Stimulated activated CD4-positive, alpha-beta T cell treated with anti-CD3 and anti-CD28 coated beads, Interleukin-15, amount 100 ng/mL, for 24 hours (primary cell): Measurements from ENCODE around the gene DOCK10.
A peak's percentile ranks its signal among the peaks of the same experiment; 100 is the strongest.

Experiments
- DNase-seq: peaks from one replicate; pipeline ENCODE4 v3.0.0-alpha.2; 2020

The DOCK10 gene

DNA sequence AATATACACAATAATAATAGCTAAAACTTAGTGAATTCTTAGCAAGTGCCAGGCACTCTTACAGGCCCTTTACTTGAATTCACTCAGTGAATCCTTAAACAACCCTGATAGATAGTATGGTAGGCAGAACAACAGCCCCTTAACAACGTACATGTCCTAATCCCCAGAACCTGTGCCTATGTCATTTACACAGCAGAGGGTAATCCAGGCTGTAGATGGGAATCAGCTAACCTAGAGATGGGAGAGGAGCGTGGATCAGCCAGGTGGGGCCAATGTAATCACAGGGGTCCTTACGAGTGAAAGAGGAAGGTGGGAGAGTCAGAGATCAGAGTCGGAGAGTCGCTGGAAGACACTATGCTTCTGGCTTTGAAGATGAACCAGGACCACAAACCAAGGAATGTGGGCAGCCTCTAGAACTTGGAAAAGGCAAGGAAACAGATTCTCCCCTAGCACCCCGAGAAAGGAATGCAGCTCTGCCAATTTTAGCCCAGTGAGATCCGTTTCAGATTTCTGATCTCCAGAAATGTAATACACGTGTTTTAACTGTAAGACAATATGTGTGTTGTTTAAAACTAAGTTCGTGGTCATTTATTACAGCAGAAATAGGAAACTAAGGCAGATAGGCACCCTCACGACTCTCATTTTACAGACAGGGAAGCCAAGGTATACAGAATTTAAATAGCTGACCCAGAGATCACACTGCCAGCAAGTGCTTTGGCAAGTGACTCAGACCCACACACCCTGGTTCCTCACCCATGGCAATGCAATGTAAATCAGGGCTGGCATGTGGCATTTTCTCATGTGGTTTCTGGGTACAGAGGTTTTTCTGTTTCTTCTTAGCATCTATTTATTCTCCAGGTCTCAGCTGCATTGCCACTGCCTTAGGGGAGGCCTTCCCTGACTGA is 68.9 kb downstream of the DOCK10 start:
- DNase-seq: no peak

GRCh38 chr2:224971214-224971613 is 71.1 kb downstream of the DOCK10 start:
- DNase-seq: peak; percentile 30

DNA sequence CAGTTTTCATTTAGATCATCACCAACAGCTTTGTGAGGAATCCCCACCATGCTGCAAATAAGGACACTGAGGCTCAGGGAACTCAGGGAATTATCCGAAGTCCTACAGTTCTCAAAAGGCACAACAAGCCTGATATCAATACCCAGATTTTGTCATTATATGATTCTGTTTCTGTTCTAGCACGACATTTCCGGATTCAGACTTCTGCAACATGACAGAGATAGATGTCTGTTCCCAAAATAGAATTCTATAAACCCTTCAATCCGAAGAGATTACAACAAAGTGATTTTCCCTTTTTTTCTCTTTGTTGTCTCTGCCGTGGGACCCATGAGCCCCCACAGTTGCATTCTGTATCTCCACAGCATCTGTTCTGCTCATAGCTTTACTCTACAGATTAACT is 72.0 kb downstream of the DOCK10 start:
- DNase-seq: no peak

DNA sequence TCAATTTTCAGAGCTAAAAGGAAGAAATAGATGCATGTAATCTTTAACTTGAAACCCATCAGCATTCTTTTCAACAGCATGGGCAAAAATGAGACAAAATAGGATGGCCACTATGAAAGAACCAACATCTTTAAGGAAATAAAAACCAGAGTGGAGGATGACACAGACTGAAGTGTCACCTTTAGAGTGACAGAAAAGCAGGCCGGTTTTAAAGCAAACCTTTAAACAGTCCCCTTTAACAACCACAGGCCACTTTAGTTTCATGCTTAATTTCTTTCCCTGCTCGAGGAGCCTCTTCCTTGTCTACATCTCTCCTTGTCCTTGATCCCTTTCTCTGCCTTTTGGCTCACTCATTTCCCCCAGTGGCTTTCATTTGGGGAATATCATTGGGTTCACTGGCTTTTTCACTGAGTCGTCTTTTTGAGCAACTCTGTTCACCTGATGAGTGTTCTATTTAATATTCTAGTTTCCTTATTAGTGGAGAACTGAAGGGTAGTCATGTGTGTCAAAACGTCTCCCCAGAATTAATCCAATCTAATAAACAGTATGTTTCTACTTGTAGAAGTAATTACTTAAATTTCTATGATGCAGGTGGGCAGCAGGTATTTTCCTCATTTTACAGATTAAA is 72.5 kb downstream of the DOCK10 start:
- DNase-seq: no peak

DNA sequence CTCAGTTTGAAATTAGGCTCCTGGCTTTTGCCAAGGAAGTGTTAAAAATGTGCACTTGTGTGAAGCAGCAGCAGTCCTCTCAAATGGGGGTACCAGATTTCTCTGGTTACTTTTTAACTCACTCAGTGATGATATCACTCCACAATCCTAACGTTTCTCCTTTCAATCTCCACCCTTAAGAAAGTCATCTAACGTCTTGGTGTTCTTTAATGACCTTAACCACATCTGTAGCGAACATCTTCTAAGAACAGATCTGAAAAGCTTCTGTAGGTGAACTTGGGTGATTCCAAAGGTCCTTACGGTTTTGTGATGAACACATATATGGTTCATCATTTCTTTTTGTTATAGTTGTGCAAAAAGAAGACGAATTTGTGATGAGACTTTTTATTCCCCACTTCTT is 73.2 kb downstream of the DOCK10 start:
- no peak for DNase-seq

DNA sequence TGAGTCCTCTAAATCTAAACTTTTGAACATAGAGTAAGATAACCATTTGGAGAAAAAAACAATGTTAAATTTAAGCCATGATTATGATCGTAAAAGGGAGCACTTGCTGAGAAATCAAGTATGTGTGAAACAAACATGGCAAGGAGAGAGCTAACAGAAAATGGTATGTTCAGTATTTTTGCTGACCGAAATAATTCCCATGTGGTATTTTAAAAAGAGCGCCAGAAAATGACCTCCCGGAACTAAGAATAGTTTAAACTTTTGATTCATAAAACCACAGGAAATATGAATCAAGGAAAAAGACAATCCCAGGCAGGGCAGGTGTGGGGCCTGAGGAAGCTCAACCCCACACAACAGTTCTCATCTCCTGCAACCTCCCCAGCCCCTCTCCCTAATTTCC is 74.2 kb downstream of the DOCK10 start:
- no peak for DNase-seq

DNA sequence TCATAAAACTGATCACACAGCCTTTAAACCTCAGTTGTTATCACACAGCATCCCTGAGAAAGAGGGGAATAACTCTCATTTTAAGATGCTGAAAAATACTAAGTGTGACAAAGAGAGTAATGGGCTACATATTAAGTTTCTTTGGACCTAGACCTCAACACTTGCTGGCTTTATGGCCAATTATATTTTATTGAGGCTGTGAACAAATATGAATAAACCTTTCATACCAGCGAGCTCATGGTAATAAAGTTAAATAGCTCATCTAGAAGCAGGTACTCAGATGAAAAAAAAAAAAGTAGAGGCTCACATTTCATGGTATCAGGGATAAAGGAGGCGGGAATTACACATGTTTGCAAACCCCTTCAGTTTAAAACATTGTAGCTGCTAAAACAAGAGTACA is 75.7 kb downstream of the DOCK10 start:
- no peak for DNase-seq

DNA sequence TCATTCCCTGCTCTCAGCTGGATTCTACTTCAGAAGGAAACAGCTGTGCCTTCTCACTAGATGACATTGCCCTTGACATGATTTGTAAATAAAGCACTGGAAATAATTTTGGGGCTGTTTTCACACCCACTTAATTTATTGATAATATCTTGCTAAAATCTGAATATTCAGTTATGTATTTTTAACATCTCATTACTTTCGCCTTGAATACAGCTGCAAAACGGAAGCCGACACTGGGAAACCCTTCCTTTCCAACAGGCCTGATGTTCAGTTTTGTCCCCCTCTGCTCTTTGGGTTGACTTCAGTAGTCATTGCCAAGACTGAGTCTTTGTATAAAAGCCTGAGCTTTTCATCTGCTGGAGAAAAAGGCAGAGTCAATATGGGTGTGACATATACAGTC is 82.7 kb downstream of the DOCK10 start:
- no peak for DNase-seq

DNA sequence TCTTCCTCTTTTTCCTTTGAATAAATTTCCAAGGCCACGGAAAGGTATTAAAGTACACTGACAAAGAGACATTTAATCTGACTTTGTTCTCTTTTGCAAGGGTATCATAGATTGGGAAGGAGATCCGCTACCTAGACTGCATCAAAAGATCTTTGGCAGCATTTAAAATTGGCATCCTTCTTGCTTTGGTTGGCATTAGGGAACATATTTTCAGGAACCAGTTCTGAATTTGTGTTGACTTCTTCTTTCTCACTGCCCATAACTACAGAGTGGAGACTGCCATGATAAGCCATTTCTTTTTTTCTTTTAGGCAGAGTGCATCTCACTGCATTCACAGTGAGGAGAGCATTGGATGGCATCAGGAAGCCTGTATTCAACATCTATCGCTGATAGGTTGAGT is 83.4 kb downstream of the DOCK10 start:
- no peak for DNase-seq

GRCh38 chr2:224958462-224958857 is 83.8 kb downstream of the DOCK10 start:
- no peak for DNase-seq

DNA sequence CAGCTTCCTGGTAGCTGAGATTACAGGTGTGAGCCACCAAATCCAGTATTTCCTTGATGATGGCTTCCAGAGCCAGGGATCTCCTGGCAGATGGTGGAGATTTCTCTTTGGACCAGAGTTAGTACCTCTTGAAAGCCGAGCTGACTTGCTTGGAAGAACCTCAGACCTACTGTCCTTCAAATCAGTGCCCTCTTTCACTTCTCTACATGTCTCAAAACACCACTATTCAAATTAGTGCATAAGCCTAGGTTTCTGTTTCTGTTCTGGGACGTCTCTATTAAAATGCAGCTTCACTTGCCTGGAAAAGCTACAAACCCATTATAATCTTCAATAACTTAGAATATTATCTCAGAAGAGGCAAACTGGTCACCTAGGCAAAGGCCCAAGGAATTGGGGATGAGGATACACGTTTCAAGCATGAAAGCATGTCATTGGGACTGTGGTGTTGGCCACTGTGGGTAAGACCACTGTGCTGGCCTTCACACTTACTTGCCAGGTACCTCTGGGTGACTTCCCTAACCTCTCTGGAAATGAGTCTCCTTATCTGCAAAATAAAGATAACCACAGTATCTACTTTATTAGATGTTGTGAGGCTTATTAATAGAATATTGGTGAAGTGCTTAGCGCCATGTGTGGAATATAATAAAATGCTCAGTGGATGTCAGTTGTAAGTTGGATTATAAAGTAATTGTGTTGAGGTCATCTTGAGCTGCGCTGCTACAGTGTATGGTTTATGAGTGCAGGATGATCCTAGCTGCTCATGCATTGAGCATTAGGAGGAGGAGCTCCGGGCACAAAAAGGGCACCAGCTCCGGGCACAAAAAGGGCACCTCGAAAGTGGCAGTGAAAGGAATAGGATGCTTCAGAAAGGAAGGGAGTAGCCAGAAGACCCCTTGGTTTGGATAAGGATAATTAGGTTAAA is 84.5 kb downstream of the DOCK10 start:
- DNase-seq: no peak

- no peak for DNase-seq
These were observed 85.6 kb downstream of the DOCK10 start for GRCh38 chr2:224956706-224957105.

DNA sequence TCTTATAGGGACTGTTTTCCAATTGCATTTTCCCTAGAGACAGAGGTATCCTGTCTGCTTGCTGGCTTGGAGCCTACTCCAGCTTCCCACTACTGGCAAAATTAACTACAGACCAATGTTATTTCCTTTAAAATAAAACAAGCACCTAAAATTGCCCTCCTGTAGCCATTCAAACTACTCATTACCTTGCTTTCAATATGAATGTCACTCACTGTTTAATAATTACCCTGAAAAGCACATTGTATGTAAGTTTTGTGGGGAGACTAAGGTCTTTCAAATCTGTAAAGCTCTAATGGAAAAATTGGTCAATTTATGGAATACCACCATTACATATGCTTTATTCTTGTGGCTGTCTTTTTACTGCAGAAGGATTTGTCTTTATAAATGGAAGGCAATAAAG is 87.3 kb downstream of the DOCK10 start:
- DNase-seq: no peak

GRCh38 chr2:224952936-224953657 is 89.2 kb downstream of the DOCK10 start:
- DNase-seq: no peak

- DNase-seq: peak; percentile 37
These were observed 90.4 kb downstream of the DOCK10 start for GRCh38 chr2:224951723-224952481.

DNA sequence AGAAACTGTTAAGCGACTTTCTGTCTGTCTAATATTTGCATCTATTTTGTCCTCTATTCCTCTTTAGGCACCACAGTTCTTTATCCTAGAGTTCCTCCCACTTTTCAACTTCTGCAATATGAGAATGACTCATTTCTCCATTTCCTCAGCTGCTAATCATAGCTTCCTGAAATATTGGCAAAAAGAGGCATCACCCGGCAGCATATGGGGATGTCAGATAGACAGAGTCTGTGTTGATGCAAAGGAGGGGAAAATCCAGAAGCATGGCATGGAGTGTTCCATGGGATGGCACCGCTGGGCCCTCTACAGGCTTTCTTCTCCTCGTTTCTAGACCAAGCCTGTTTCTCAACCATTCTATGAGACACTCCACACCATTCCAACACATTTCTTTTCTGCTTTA is 93.4 kb downstream of the DOCK10 start:
- DNase-seq: no peak

GRCh38 chr2:224948005-224948404 is 94.3 kb downstream of the DOCK10 start:
- no peak for DNase-seq

- DNase-seq: no peak
These were observed 94.7 kb downstream of the DOCK10 start for GRCh38 chr2:224947566-224947965.

GRCh38 chr2:224946895-224947294 is 95.4 kb downstream of the DOCK10 start:
- DNase-seq: no peak

GRCh38 chr2:224944707-224945547 is 97.3 kb downstream of the DOCK10 start:
- DNase-seq: no peak

GRCh38 chr2:224943601-224944041 is 98.6 kb downstream of the DOCK10 start:
- DNase-seq: peak; percentile 68
